Activated CD8-positive, alpha-beta memory T cell treated with anti-CD3 and anti-CD28 coated beads for 24 hours (primary cell): ENCODE results near the gene SIGLEC14.
A peak's percentile ranks its signal among the peaks of the same experiment; 100 is the strongest.
"Not testable (repeated sequence)": the region's sequence is repeated elsewhere in the genome, so short reads cannot be mapped to it uniquely, and the experiment has no call there.

Source experiments
- DNase-seq: peaks from one replicate; pipeline ENCODE4 v3.0.0-alpha.2; 2020

The SIGLEC14 gene, protein sequence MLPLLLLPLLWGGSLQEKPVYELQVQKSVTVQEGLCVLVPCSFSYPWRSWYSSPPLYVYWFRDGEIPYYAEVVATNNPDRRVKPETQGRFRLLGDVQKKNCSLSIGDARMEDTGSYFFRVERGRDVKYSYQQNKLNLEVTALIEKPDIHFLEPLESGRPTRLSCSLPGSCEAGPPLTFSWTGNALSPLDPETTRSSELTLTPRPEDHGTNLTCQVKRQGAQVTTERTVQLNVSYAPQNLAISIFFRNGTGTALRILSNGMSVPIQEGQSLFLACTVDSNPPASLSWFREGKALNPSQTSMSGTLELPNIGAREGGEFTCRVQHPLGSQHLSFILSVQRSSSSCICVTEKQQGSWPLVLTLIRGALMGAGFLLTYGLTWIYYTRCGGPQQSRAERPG

DNA sequence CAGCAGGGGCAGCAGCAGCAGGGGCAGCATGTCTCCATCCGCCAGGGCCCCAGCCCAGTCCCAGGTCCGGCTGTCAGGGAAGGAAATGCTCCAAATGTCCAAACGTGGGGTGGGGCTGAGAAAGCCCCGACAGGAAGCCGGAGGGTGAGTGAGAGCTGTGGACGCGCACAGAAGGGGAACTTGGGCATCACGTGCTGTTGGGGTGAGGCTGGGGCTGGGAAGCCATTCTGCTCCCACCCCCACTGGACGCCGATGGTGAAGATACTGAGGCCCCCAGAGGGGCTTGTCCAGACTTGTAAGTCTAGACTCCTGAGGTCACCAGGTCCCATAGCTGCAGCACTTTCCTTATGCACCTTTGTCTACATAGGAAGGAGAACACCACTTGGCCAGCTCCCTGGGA, at the start of gene SIGLEC14:
SIGLEC14 (minus strand) TSS at position 96 of the 400 bp plus-strand sequence; CDS start at position 30, 66 bp downstream.
- DNase-seq, result not testable (repeated sequence)

GRCh38 chr19:51695702-51696315, 49.2 kb upstream of the SIGLEC14 start:
- DNase-seq, result no peak

DNA sequence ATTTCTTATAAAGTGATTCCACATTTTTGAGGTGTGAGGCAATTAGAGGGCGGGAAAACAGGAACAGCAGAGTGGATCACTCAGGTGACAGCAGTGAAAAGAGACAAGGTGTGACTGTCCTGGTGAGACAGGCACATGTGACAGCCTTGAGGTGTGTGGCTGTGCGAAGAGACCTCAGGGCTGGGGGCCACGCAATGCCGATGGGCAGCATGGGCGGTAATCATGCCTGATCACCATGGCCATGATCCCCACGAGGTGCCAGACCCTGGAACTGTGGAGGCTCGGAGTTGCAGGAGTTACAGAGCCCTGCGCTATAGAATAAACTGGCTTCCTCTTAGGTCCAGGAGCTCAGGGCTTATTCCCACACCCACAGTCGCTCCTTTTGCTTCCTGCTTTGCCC, 48.5 kb upstream of the SIGLEC14 start:
- DNase-seq, result no peak

DNA sequence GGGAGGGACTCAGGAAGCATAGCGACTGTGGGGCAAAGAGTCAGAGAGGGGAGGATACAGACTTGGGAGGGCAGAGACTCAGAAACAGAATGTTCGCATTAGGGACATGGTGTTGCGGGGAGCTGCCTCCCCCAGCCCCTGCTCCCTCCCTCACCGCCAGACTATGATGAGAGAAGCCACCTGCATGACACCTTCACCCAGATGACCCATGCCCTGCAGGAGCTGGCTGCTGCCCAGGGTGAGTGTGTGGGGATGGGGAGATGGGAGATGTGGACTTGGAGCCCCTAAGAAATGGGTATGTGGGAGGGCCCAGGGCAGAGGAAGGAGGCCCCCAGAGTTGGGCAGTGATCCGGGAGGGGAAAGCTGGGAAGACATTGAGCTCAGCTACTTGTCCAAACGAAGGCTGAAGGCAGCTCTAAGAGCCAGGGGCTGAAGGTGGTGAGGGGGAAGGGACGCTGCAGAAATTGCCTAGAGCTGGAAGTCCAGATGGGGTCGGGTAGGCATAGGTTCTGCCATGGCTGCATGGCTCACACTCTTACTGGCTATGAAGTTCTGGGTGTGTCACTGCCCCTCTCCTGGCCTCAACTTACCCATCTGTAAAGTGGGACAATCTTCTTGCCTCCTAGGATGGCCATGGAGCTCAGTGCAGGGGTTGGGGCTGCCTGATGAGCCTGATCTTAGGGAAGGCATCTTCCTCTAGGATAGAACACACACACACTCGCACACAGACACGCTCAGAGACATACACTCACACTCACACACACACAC, 47.9 kb upstream of the SIGLEC14 start:
- no peak for DNase-seq

DNA sequence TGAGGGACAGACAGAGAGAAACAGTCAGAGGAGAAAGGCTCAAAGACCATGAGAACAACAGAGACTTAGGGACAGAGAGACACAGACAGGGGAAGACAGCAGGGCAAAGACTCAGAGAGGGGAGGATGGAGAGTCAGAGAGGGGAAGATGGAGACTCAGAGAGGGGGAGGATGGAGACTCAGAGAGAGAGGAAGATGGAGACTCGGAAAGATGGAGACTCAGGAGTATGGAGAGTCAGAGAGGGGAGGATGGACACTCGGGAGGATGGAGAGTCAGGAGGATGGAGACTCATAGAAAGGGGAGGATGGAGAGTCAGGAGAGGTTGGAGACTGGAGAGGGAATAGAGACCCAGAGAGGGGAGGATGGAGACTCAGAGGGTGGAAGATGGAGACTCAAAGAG, 47.2 kb upstream of the SIGLEC14 start:
- no peak for DNase-seq

GRCh38 chr19:51693260-51693659, 46.6 kb upstream of the SIGLEC14 start, which contains the start of gene SPACA6:
TSS of gene SPACA6 (plus strand) at chr19:51693330. CDS start at chr19:51693527, 197 bp downstream.
- DNase-seq, result no peak

DNA sequence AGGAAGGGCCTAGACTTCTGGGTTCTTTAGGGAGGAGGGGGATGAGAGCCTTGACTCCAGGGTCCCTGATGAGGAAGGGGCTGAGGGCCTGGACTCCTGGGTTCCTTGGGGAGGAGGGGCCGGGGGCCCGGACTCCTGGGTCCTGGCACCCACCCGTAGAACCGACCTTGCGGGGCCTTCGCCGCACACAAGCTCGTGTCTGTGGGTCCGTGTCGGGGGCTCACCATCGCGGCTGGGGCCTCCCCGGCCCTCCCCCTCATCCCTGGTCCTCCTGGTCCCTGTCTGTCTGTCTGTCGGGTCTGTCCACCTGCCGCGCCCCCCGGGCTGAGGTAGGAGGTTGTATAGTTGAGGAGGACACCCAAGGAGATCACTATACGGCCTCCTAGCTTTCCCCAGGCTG, 45.8 kb upstream of the SIGLEC14 start:
- DNase-seq, result no peak

DNA sequence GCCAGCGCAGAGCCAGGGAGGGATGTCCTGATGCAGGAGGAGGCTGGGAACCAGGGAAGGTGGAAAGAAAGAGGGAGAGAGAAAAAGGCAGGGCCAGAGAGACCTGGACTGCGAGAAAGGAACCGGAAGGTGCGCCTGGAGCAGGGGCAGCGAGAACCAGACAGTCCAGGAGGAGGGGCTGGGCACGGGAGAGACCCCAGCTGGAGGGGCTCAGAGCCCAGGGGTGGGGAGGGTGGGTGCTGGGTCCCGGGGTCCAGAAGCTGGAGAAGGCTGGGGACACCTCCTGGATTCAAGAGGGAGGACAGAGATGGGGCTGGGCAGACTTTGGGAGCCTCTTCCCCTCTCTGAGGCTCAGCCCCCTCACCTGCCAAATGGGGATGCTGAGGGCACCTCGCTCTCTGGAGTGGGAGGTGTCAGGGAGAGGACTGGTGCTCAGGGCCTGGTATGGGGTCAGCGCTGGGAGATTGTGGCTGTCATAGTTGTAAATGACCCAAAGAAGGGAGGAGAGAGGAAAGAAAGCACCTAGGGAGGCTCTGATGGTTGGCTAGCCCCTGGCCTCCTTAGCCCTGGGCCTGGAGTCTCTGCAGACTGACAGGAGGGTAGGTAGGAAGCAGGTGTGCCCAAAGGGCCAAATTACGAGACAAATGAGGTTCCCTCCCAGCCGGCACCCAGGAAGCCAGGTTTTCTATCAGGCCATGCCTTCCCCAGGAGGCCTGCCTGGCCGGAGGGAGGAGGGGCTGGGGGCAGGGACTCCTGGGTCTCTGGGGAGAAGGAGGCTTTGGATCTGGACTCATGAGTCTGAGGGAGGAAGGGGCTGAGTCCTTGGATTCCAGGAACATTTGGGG, 45.2 kb upstream of the SIGLEC14 start:
- DNase-seq, result no peak

GRCh38 chr19:51691074-51691583, 44.5 kb upstream of the SIGLEC14 start:
- no peak for DNase-seq

GRCh38 chr19:51690454-51691073, 43.9 kb upstream of the SIGLEC14 start:
- peak; percentile 80 for DNase-seq

DNA sequence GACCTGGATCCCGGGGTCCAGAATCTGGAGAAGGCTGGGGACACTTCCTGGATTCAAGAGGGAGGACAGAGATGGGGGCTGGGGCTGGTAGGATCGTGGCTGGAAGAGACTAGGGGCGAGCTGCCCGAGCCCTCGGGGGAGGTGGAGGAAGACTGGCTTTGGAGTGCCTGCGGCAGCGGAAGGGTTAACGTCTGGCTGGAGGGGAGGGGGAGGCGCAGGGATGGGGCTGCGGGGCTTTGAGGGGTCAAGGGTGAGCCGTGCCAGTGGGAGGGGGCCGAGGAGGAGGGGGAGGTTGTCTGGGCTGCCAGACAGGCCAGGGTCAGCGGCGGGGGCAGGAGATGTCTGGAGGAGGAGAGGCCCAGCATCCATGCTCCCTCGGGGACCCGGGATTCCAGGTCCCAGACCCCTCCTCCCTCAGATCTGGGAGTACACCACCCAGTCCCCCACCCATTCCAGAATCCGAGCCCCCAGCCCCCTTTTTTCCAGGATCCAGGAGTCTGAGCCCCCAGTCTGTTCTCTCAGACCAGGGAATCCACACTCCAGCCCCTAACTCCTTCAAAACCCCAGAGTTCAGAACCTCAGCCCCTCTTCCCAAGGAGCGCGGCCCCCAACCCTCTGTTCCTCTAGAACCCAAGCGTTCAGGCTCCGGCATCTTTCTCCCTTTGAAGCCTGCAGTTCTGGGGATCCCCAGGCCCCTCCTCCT, 43.3 kb upstream of the SIGLEC14 start:
- no peak for DNase-seq

GRCh38 chr19:51688671-51689571, 42.3 kb upstream of the SIGLEC14 start:
- no peak for DNase-seq

GRCh38 chr19:51687791-51688670, 41.4 kb upstream of the SIGLEC14 start:
- DNase-seq, result no peak

GRCh38 chr19:51686171-51686570, 39.5 kb upstream of the SIGLEC14 start:
- DNase-seq, result no peak

DNA sequence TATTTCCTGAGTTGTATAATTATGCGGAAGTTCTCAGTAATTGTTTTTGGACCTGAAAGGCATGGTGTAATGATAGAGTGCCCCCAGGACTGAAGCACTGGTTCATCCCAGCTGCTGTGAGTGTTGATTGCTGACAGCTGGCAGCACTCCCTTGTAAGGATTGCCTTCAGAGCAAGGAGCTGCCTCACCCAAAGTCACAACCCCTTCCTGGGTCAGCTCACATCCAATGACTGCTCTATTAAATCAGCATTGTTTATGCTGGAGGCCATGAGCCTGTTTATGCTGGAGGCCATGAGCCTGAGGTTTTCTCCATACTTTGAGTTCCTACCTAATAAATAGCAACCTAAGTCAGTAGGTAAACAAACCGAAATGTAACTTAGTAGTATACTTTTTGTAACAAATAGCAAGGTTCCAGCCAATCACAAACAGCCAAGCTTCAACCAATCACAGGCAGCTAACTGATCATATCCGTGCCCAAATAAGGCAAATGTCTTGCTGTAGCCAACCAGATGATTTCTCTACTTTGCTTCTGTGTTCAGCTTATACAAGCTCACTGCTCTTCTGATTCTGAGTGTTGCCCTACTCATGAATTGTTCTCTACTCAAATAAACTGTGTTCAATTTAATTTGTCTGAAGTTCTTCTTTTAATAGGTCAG, 34.8 kb upstream of the SIGLEC14 start:
- no peak for DNase-seq

DNA sequence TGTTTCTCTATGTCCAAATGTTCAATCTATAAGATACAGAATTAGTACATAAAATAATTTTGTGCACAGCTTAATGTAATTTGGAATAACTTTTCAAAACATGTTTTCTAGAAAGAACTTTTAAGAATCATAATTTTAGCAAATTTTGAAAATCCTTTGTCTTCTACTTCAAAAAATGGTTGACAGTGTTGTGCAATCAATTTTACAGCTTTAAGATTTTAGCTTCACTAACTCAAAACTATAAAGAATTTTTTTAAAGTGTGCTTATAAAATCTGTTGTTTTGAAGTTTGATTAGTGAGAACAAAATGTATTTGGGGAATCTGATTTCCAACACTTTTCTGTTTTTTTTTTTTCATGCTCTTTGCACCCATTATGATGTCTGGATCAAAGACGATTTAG, 33.8 kb upstream of the SIGLEC14 start:
- no peak for DNase-seq

DNA sequence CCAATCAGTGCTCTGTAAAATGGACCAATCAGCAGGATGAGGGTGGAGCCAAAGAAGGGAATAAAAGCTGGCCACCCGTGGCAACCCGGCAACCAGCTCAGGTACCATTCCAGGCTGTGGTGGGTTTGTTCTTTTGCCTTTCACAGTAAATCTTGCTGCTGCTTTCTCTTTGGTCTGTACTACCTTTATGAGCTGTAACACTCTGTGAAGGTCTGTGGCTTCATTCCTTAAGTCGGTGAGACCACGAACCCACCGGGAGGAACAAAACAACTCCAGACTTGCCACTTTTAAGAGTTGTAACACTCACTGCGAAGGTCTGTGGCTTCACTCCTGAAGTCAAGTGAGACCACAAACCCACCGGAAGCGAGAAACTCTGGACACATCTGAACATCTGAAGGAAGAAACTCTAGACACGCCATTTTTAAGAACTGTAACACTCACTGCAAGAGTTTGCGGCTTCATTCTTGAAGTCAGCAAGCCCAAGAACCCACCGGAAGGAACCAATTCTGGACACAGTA, 30.0 kb upstream of the SIGLEC14 start:
- DNase-seq, result no peak

DNA sequence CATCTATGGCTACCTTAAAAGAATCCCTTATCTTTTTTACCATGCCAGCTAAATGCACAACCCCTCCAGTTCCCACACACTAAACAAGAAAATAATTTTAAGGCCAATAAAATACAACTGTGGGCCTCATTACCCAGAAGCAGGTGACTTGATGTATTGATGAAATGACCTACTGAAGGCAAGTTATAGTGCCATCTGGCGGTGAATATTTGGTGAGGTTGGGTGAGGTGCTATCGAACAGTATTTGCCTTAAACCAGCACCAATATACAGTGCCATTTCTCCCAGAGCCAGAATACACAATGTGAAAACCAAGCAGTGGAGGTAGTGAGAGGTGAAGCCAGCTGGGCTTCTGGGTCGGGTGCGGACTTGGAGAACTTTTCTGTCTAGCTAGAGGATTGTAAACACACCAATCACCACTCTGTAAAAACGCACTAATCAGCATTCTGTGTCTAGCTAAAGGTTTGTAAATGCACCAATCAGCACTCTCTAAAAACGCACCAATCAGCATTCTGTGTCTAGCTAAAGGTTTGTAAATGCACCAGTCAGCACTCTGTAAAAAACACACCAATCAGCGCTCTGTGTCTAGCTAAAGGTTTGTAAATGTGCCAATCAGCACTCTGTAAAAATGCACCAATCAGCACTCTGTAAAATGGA, 29.4 kb upstream of the SIGLEC14 start:
- DNase-seq, result not testable (repeated sequence)
